HepG2 (cell line): ENCODE results near the gene RHBDL1. TPM values are rescaled to one million over a fixed set of nuclear protein-coding genes. Genes with fewer than 3 reads are reported as not detected.

Experiments used
- GATAD2A ChIP-seq: IDR thresholded peaks from 2 replicates; pipeline ENCODE4 v1.6.1; 2016
- KMT2A ChIP-seq: sonication (generic); formaldehyde crosslinking; IDR thresholded peaks from 2 replicates; pipeline ENCODE4 v1.4.0; 2020; ENCODE audit warnings: missing genetic modification reagents
- SALL1 ChIP-seq: sonication (generic); formaldehyde crosslinking; IDR thresholded peaks from 2 replicates; pipeline ENCODE4 v1.8.0; 2022; ENCODE audit warnings: mild to moderate bottlenecking, missing genetic modification reagents
- SRSF9 ChIP-seq: fragments of 200-400 bp; formaldehyde crosslinking; IDR thresholded peaks from 2 replicates; pipeline ENCODE4 v1.6.1; 2018; ENCODE audit warnings: borderline replicate concordance, mild to moderate bottlenecking, low read depth, low read length; ENCODE audit not compliant: insufficient read depth, poor library complexity, severe bottlenecking
- ZNF691 ChIP-seq: sonication (generic); formaldehyde crosslinking; IDR thresholded peaks from 2 replicates; pipeline ENCODE4 v1.4.0; 2020; ENCODE audit warnings: missing genetic modification reagents, low read depth, mild to moderate bottlenecking, borderline replicate concordance
- polyA plus RNA-seq, 8 experiments: library from polyadenylated mRNA; depleted of rRNA in 3 of 8; stranded (reverse) in 7 of 8; unstranded in 1 of 8; fragments of >200 nt; fragmentation: Illumina TruSeq in 4 of 8; extraction: Trizol in 4 of 8; gene quantifications; 2 replicates each; pipeline versions ENCODE4 v1.2.1 to v1.2.3, GENCODE V29; 2011 to 2016; ENCODE audit warnings: low read depth in 4 of 8, missing spikeins in 1 of 8, mixed read lengths in 1 of 8; ENCODE audit not compliant: insufficient read depth in 1 of 8
- total RNA-seq, 5 experiments: library from RNA; depleted of rRNA; stranded (reverse); fragments of >200 nt; fragmentation: Illumina TruSeq; extraction: Trizol; gene quantifications; 2 replicates each; pipeline ENCODE4 v1.2.3, GENCODE V29; 2016; ENCODE audit warnings: low read depth in 1 of 5
- TF ChIP-seq, protein P1 (sequence below): sonication (generic); formaldehyde crosslinking; IDR thresholded peaks from 2 replicates; pipeline ENCODE4 v1.5.0; 2020; ENCODE audit warnings: mild to moderate bottlenecking, missing genetic modification reagents, moderate library complexity
- TF ChIP-seq, protein P2 (sequence below): sonication (generic); formaldehyde crosslinking; IDR thresholded peaks from 2 replicates; pipeline ENCODE4 v1.4.0; 2020; ENCODE audit warnings: missing genetic modification reagents
- TF ChIP-seq, protein P3 (sequence below): IDR thresholded peaks from 2 replicates; pipeline ENCODE4 v1.6.1; 2012; ENCODE audit warnings: low read length, improper control_type of control experiment

RHBDL1 gene
- total and polyA plus RNA-seq, 2 of the 13 experiments (the other 11 are each of a cell fraction or from before 2014, with no cell fraction given), result 1.8 to 3.8 TPM

DNA sequence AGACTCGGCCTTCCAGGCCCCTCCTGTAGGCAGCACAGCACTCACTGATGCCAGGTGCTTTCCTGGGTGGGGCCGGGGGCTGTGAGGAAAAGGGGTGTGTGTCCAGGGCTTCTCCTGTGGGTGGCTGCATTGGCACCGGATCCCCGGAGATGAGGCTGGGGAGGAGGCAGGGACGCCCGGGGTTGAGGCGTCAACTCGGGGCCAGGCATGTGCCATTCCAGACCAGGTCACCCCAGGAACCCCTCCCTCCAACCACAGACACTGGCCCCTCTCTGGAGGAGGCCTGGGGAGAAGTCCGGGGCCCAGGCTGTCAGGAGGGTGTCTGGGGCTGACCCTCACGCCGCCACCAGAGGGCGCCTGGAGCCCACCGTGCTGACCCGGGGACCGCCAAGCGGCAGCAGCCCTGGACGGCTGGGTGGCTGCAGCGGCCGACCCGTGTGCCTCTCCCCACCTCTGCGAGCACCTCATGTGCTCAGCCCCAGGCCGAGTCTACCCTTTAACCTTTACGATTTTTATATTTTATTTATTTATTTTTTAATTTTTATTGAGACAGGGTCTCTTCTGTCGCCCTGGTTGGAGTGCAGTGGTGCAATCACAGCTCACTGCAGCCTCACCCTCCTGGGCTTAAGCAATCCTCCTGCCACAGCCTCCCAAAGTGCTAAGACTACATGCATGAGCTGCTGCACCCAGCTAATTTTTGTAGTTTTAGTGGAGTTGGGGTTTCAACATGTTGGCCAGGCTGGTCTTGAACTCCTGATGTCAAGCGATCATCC lies 36.3 kb downstream of the RHBDL1 start (continued):
- TF ChIP-seq KMT2A (CRISPR knock-in tag) (no peak), SRSF9 (no peak), ZNF691 (CRISPR knock-in tag) (peak; percentile 52; the same call in 1 of the 2 replicates), SALL1 (CRISPR knock-in tag) (peak; percentile 39; the same call in 1 of the 2 replicates), GATAD2A (CRISPR knock-in tag) (peak; percentile 14; the same call in 1 of the 2 replicates)
- TF ChIP-seq, protein P1, sequence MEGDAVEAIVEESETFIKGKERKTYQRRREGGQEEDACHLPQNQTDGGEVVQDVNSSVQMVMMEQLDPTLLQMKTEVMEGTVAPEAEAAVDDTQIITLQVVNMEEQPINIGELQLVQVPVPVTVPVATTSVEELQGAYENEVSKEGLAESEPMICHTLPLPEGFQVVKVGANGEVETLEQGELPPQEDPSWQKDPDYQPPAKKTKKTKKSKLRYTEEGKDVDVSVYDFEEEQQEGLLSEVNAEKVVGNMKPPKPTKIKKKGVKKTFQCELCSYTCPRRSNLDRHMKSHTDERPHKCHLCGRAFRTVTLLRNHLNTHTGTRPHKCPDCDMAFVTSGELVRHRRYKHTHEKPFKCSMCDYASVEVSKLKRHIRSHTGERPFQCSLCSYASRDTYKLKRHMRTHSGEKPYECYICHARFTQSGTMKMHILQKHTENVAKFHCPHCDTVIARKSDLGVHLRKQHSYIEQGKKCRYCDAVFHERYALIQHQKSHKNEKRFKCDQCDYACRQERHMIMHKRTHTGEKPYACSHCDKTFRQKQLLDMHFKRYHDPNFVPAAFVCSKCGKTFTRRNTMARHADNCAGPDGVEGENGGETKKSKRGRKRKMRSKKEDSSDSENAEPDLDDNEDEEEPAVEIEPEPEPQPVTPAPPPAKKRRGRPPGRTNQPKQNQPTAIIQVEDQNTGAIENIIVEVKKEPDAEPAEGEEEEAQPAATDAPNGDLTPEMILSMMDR (CRISPR knock-in tag), result peak; percentile 95
- TF ChIP-seq, protein P2, sequence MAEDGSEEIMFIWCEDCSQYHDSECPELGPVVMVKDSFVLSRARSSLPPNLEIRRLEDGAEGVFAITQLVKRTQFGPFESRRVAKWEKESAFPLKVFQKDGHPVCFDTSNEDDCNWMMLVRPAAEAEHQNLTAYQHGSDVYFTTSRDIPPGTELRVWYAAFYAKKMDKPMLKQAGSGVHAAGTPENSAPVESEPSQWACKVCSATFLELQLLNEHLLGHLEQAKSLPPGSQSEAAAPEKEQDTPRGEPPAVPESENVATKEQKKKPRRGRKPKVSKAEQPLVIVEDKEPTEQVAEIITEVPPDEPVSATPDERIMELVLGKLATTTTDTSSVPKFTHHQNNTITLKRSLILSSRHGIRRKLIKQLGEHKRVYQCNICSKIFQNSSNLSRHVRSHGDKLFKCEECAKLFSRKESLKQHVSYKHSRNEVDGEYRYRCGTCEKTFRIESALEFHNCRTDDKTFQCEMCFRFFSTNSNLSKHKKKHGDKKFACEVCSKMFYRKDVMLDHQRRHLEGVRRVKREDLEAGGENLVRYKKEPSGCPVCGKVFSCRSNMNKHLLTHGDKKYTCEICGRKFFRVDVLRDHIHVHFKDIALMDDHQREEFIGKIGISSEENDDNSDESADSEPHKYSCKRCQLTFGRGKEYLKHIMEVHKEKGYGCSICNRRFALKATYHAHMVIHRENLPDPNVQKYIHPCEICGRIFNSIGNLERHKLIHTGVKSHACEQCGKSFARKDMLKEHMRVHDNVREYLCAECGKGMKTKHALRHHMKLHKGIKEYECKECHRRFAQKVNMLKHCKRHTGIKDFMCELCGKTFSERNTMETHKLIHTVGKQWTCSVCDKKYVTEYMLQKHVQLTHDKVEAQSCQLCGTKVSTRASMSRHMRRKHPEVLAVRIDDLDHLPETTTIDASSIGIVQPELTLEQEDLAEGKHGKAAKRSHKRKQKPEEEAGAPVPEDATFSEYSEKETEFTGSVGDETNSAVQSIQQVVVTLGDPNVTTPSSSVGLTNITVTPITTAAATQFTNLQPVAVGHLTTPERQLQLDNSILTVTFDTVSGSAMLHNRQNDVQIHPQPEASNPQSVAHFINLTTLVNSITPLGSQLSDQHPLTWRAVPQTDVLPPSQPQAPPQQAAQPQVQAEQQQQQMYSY (CRISPR knock-in tag), result no peak
- TF ChIP-seq, protein P3, sequence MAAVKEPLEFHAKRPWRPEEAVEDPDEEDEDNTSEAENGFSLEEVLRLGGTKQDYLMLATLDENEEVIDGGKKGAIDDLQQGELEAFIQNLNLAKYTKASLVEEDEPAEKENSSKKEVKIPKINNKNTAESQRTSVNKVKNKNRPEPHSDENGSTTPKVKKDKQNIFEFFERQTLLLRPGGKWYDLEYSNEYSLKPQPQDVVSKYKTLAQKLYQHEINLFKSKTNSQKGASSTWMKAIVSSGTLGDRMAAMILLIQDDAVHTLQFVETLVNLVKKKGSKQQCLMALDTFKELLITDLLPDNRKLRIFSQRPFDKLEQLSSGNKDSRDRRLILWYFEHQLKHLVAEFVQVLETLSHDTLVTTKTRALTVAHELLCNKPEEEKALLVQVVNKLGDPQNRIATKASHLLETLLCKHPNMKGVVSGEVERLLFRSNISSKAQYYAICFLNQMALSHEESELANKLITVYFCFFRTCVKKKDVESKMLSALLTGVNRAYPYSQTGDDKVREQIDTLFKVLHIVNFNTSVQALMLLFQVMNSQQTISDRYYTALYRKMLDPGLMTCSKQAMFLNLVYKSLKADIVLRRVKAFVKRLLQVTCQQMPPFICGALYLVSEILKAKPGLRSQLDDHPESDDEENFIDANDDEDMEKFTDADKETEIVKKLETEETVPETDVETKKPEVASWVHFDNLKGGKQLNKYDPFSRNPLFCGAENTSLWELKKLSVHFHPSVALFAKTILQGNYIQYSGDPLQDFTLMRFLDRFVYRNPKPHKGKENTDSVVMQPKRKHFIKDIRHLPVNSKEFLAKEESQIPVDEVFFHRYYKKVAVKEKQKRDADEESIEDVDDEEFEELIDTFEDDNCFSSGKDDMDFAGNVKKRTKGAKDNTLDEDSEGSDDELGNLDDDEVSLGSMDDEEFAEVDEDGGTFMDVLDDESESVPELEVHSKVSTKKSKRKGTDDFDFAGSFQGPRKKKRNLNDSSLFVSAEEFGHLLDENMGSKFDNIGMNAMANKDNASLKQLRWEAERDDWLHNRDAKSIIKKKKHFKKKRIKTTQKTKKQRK, result no peak
